ENCODE measurements around the gene OTUD4. TPM values are rescaled to one million over a fixed set of nuclear protein-coding genes. Genes with fewer than 3 reads are reported as not detected.

The OTUD4 gene
- total and polyA plus RNA-seq, 4 donors, result 5.3 to 27.5 (median 11.6) TPM

GRCh38 chr4:145103496-145103895, 76.9 kb downstream of the OTUD4 start:
- no peak for DNase-seq (ENCODE audit: low spot score)
- Histone ChIP-seq H3K36me3 (ENCODE audit: control insufficient read depth in 4 of 4, insufficient read depth in 3 of 4, low read depth in 1 of 4, low read length in 3 of 4) (peaks cover 2 to 35% (median 16%) of the 10 kb centered on the region in 4 donors), H3K4me3 (ENCODE audit: low read depth in 1 of 3, low read length in 3 of 3) (no peak overlapping the region), H3K4me1 (ENCODE audit: control insufficient read depth in 4 of 4, insufficient read depth in 4 of 4, low read length in 3 of 4) (peaks cover 1 to 24% (median 16%) of the 10 kb centered on the region in 4 donors), H3K9me3 (ENCODE audit: control insufficient read depth in 4 of 4, low read length in 3 of 4) (no peaks in the 10 kb centered on the region), H3K27me3 (ENCODE audit: control insufficient read depth in 4 of 4, insufficient read depth in 4 of 4, low read length in 3 of 4) (no peaks in the 10 kb centered on the region), H3K27ac (ENCODE audit: low read depth in 1 of 2, low read length in 2 of 2) (no peak overlapping the region), H3K9ac (ENCODE audit: low read depth in 1 of 2, low read length in 2 of 2) (no peak overlapping the region)
- TF ChIP-seq HNF4A (conservative IDR thresholded peaks at IDR 0.05) (no peak), NR2F2 (IDR thresholded peaks at IDR 0.05) (no peak), JUND (IDR thresholded peaks at IDR 0.05) (no peak), TAF1 (conservative IDR thresholded peaks at IDR 0.05) (no peak), FOXA2 (IDR thresholded peaks at IDR 0.05) (no peak), HNF4G (IDR thresholded peaks at IDR 0.05) (no peak), GABPA (IDR thresholded peaks at IDR 0.05 in 1 of 2, conservative IDR thresholded peaks at IDR 0.05 in 1 of 2) (no peak), MAX (IDR thresholded peaks at IDR 0.05) (no peak), SP1 (IDR thresholded peaks at IDR 0.05) (no peak)
- 90% methylated on average over 3 of the region's 3 CpGs for WGBS

- WGBS, result 89% methylated on average over 2 of the region's 2 CpGs
- TF ChIP-seq SP1 (IDR thresholded peaks at IDR 0.05) (no peak), YY1 (IDR thresholded peaks at IDR 0.05) (no peak), FOXA1 (IDR thresholded peaks at IDR 0.05) (no peak), GABPA (IDR thresholded peaks at IDR 0.05 in 1 of 2, conservative IDR thresholded peaks at IDR 0.05 in 1 of 2) (no peak), EGR1 (IDR thresholded peaks at IDR 0.05; ENCODE audit: low read depth in 2 of 2) (no peak), NR2F2 (IDR thresholded peaks at IDR 0.05) (no peak), RAD21 (IDR thresholded peaks at IDR 0.05) (no peak), ZBTB33 (IDR thresholded peaks at IDR 0.05) (no peak), CTCF (IDR thresholded peaks at IDR 0.05; ENCODE audit: low read depth, low read length, missing input control) (no peak), HNF4G (IDR thresholded peaks at IDR 0.05) (no peak), ATF3 (IDR thresholded peaks at IDR 0.05) (no peak)
- no peak overlapping the region for H3K4me3 ChIP-seq (ENCODE audit: low read depth in 1 of 3, low read length in 3 of 3)
- H3K9me3 ChIP-seq (ENCODE audit: control insufficient read depth in 4 of 4, low read length in 3 of 4), result no peaks in the 10 kb centered on the region
- no peak for DNase-seq (ENCODE audit: low spot score)
- no peak overlapping the region for H3K27ac ChIP-seq (ENCODE audit: low read depth in 1 of 2, low read length in 2 of 2)
- H3K9ac ChIP-seq (ENCODE audit: low read depth in 1 of 2, low read length in 2 of 2), result no peak overlapping the region
- H3K27me3 ChIP-seq (ENCODE audit: control insufficient read depth in 4 of 4, insufficient read depth in 4 of 4, low read length in 3 of 4), result no peaks in the 10 kb centered on the region
- H3K4me1 ChIP-seq (ENCODE audit: control insufficient read depth in 4 of 4, insufficient read depth in 4 of 4, low read length in 3 of 4), result peaks cover 1 to 24% (median 16%) of the 10 kb centered on the region in 4 donors
- peaks cover 2 to 28% (median 9%) of the 10 kb centered on the region in 4 donors for H3K36me3 ChIP-seq (ENCODE audit: control insufficient read depth in 4 of 4, insufficient read depth in 3 of 4, low read depth in 1 of 4, low read length in 3 of 4)
These were observed 77.8 kb downstream of the OTUD4 start for GRCh38 chr4:145102619-145103018.
